Glutamatergic neuron (in vitro differentiated cells): Measurements from ENCODE around the gene PKP3. TPM values are rescaled to one million over a fixed set of nuclear protein-coding genes. Genes with fewer than 3 reads are reported as not detected.
"Not testable (repeated sequence)": the region's sequence is repeated elsewhere in the genome, so short reads cannot be mapped to it uniquely, and the experiment has no call there.

Source experiments
- DNase-seq: peaks from one replicate; pipeline ENCODE4 v3.0.0; 2022
- H3K27ac Mint-ChIP-seq: one replicate; pipeline ENCODE4 v1.8.0; 2020; ENCODE audit warnings: mild to moderate bottlenecking, mixed read lengths, inconsistent platforms; ENCODE audit not compliant: unreplicated experiment
- H3K27me3 Mint-ChIP-seq: one replicate; pipeline ENCODE4 v1.8.0; 2020; ENCODE audit warnings: mild to moderate bottlenecking, moderate library complexity, mixed read lengths, inconsistent platforms; ENCODE audit not compliant: unreplicated experiment
- H3K36me3 Mint-ChIP-seq: one replicate; pipeline ENCODE4 v1.8.0; 2020; ENCODE audit warnings: mild to moderate bottlenecking, mixed read lengths, inconsistent platforms; ENCODE audit not compliant: unreplicated experiment
- H3K4me1 Mint-ChIP-seq: one replicate; pipeline ENCODE4 v1.8.0; 2020; ENCODE audit warnings: mild to moderate bottlenecking, low read depth, mixed read lengths, inconsistent platforms; ENCODE audit not compliant: unreplicated experiment
- H3K4me3 Mint-ChIP-seq: one replicate; pipeline ENCODE4 v1.8.0; 2020; ENCODE audit warnings: mild to moderate bottlenecking, mixed read lengths, inconsistent platforms; ENCODE audit not compliant: unreplicated experiment
- H3K9me3 Mint-ChIP-seq: one replicate; pipeline ENCODE4 v1.8.0; 2020; ENCODE audit warnings: mild to moderate bottlenecking, moderate library complexity, mixed read lengths, inconsistent platforms; ENCODE audit not compliant: unreplicated experiment
- CTCF ChIP-seq: fragments of 200-600 bp; sonication (generic); IDR thresholded peaks from one replicate; pipeline ENCODE4 v1.5.0; 2021; ENCODE audit not compliant: partially characterized antibody, unreplicated experiment
- total RNA-seq: library from RNA; stranded (reverse); fragmentation: NEBNext Ultra II Directional; extraction: Animal tissue kit (Norgen Biotek cat#: 25700); gene quantifications from one replicate; pipeline ENCODE4 v1.2.1, GENCODE V29; 2021; ENCODE audit not compliant: unreplicated experiment

The PKP3 gene
- total RNA-seq, 1 donor from 2014 or later: not detected

GRCh38 chr11:400241-400689 lies 6.3 kb downstream of the PKP3 start:
- Mint-ChIP-seq H3K36me3 (no peaks in the 10 kb centered on the region), H3K4me3 (no peak overlapping the region), H3K27ac (no peak overlapping the region), H3K4me1 (no peaks in the 10 kb centered on the region), H3K27me3 (peaks cover 2% of the 10 kb centered on the region), H3K9me3 (peaks cover 4% of the 10 kb centered on the region)
- TF ChIP-seq CTCF: no peak
- DNase-seq: no peak

GRCh38 chr11:401196-401595 lies 7.2 kb downstream of the PKP3 start:
- H3K36me3 Mint-ChIP-seq, DNase-seq, H3K9me3 Mint-ChIP-seq, H3K4me1 Mint-ChIP-seq, H3K27me3 Mint-ChIP-seq, H3K4me3 Mint-ChIP-seq, H3K27ac Mint-ChIP-seq: not testable (repeated sequence)

- H3K4me1 Mint-ChIP-seq: no peaks in the 10 kb centered on the region
- TF ChIP-seq CTCF: no peak
- H3K27ac Mint-ChIP-seq: no peak overlapping the region
- H3K9me3 Mint-ChIP-seq: peaks cover 2% of the 10 kb centered on the region
- peak; percentile 70 for DNase-seq
- H3K4me3 Mint-ChIP-seq: no peak overlapping the region
- peaks cover 4% of the 10 kb centered on the region for H3K27me3 Mint-ChIP-seq
- H3K36me3 Mint-ChIP-seq: no peaks in the 10 kb centered on the region
Measured at GRCh38 chr11:403021-403760, 9.2 kb downstream of the PKP3 start.

- H3K9me3 Mint-ChIP-seq: peaks cover 2% of the 10 kb centered on the region
- H3K36me3 Mint-ChIP-seq: no peaks in the 10 kb centered on the region
- peaks cover 4% of the 10 kb centered on the region for H3K27me3 Mint-ChIP-seq
- no peak for DNase-seq
- H3K4me1 Mint-ChIP-seq: no peaks in the 10 kb centered on the region
- no peak overlapping the region for H3K27ac Mint-ChIP-seq
- no peak overlapping the region for H3K4me3 Mint-ChIP-seq
- no peak for TF ChIP-seq CTCF
Measured at GRCh38 chr11:403761-404431, 9.9 kb downstream of the PKP3 start.

- TF ChIP-seq CTCF: no peak
- Mint-ChIP-seq H3K4me1 (no peaks in the 10 kb centered on the region), H3K4me3 (no peak overlapping the region), H3K36me3 (no peaks in the 10 kb centered on the region), H3K27me3 (peaks cover 4% of the 10 kb centered on the region), H3K27ac (no peak overlapping the region), H3K9me3 (peaks cover 2% of the 10 kb centered on the region)
- no peak for DNase-seq
Measured at GRCh38 chr11:404551-405264, 10.7 kb downstream of the PKP3 start.
